ENCODE results near the gene WASHC2C.
"Not testable (repeated sequence)": the region's sequence is repeated elsewhere in the genome, so short reads cannot be mapped to it uniquely, and the experiment has no call there.

GRCh38 chr10:45814146-45814545 lies 87.1 kb downstream of the WASHC2C start:
- TF ChIP-seq CTCF (conservative IDR thresholded peaks at IDR 0.05 in 1 of 2, IDR thresholded peaks at IDR 0.05 in 1 of 2; ENCODE audit: extremely low read depth in 1 of 2, insufficient read depth in 1 of 2, low read depth in 1 of 2, low read length in 2 of 2); EZH2 (IDR thresholded peaks at IDR 0.05; ENCODE audit: borderline replicate concordance, low read length): not testable (repeated sequence)

Data from mammary epithelial cell (primary cell).